Measurements from ENCODE around the gene CDH6. TPM values are rescaled to one million over a fixed set of nuclear protein-coding genes. Genes with fewer than 3 reads are reported as not detected.

CDH6 gene
- total and polyA plus RNA-seq, 2 donors (not counting 1 experiment from before 2014, with no cell fraction given), result not detected

- TF ChIP-seq CTCF (IDR thresholded peaks at IDR 0.05), result no peak
- TF ChIP-seq EZH2 (IDR thresholded peaks at IDR 0.05; ENCODE audit: borderline replicate concordance, insufficient read depth, low read depth, low read length, poor library complexity, severe bottlenecking), result no peak
- intact Hi-C loops (cut with micrococcal nuclease), result no loop called here
- Histone ChIP-seq H3K4me1 (ENCODE audit: control insufficient read depth in 2 of 2, insufficient read depth in 2 of 2, low read length in 2 of 2) (no peaks in the 10 kb centered on the region), H2AFZ (ENCODE audit: insufficient read depth, low read depth, low read length, poor library complexity, severe bottlenecking) (no peak overlapping the region), H3K9ac (ENCODE audit: low read length) (no peak overlapping the region), H3K4me2 (replicated peaks; ENCODE audit: low read depth, low read length, poor library complexity, severe bottlenecking) (no peak overlapping the region), H4K20me1 (ENCODE audit: control insufficient read depth, insufficient read depth, low read length, poor library complexity, severe bottlenecking) (no peaks in the 10 kb centered on the region), H3K27me3 (replicated peaks in 1 of 4; ENCODE audit: control extremely low read depth in 1 of 4, control insufficient read depth in 3 of 4, insufficient read depth in 4 of 4, low read length in 3 of 4) (no peaks in the 10 kb centered on the region), H3K4me3 (ENCODE audit: control extremely low read depth in 1 of 5, extremely low read depth in 1 of 5, insufficient read depth in 1 of 5, low read depth in 2 of 5, low read length in 4 of 5) (no peak overlapping the region), H3K9me3 (ENCODE audit: control extremely low read depth in 1 of 3, control insufficient read depth in 2 of 3, insufficient read depth in 1 of 3, low read length in 2 of 3) (no peaks in the 10 kb centered on the region), H3K79me2 (ENCODE audit: control insufficient read depth, insufficient read depth, low read length) (no peaks in the 10 kb centered on the region), H3K36me3 (replicated peaks in 1 of 2; ENCODE audit: control extremely low read depth in 1 of 2, control insufficient read depth in 1 of 2, extremely low read depth in 1 of 2, insufficient read depth in 2 of 2, low read length in 1 of 2) (no peaks in the 10 kb centered on the region), H3K27ac (ENCODE audit: low read length in 2 of 2) (no peak overlapping the region)
- Mint-ChIP-seq H3K9me3 (ENCODE audit: insufficient read depth) (peaks cover 3% of the 10 kb centered on the region), H3K27ac (no peak overlapping the region), H3K4me1 (no peaks in the 10 kb centered on the region), H3K4me3 (no peak overlapping the region), H3K27me3 (no peaks in the 10 kb centered on the region)
- ATAC-seq (ENCODE audit: low read depth) (no peak), DNase-seq (no peak)
- CTCF ChIA-PET, result no interaction called here
- POLR2A ChIA-PET, result no interaction called here
- WGBS (ENCODE audit: insufficient coverage), result 77% methylated on average over 8 of the region's 8 CpGs
These were observed 12.0 kb upstream of the CDH6 start for GRCh38 chr5:31181376-31181987.

- CTCF ChIA-PET, result no interaction called here
- no peaks in the 10 kb centered on the region for H3K4me1 ChIP-seq (ENCODE audit: control insufficient read depth in 2 of 2, insufficient read depth in 2 of 2, low read length in 2 of 2)
- no peak overlapping the region for H3K27ac Mint-ChIP-seq
- no peaks in the 10 kb centered on the region for H3K27me3 ChIP-seq (replicated peaks in 1 of 4; ENCODE audit: control extremely low read depth in 1 of 4, control insufficient read depth in 3 of 4, insufficient read depth in 4 of 4, low read length in 3 of 4)
- no peak overlapping the region for H2AFZ ChIP-seq (ENCODE audit: insufficient read depth, low read depth, low read length, poor library complexity, severe bottlenecking)
- no peaks in the 10 kb centered on the region for H3K9me3 ChIP-seq (ENCODE audit: control extremely low read depth in 1 of 3, control insufficient read depth in 2 of 3, insufficient read depth in 1 of 3, low read length in 2 of 3)
- no peak for ATAC-seq (ENCODE audit: low read depth)
- no peak overlapping the region for H3K9ac ChIP-seq (ENCODE audit: low read length)
- TF ChIP-seq EZH2 (IDR thresholded peaks at IDR 0.05; ENCODE audit: borderline replicate concordance, insufficient read depth, low read depth, low read length, poor library complexity, severe bottlenecking), result no peak
- TF ChIP-seq CTCF (IDR thresholded peaks at IDR 0.05), result no peak
- H3K4me3 ChIP-seq (ENCODE audit: control extremely low read depth in 1 of 5, extremely low read depth in 1 of 5, insufficient read depth in 1 of 5, low read depth in 2 of 5, low read length in 4 of 5), result no peak overlapping the region
- POLR2A ChIA-PET, result no interaction called here
- no peaks in the 10 kb centered on the region for H3K27me3 Mint-ChIP-seq
- DNase-seq, result no peak
- no peaks in the 10 kb centered on the region for H3K4me1 Mint-ChIP-seq
- intact Hi-C loops (cut with micrococcal nuclease), result no loop called here
- peaks cover 3% of the 10 kb centered on the region for H3K9me3 Mint-ChIP-seq (ENCODE audit: insufficient read depth)
- H3K4me2 ChIP-seq (replicated peaks; ENCODE audit: low read depth, low read length, poor library complexity, severe bottlenecking), result no peak overlapping the region
- no peak overlapping the region for H3K4me3 Mint-ChIP-seq
- 97% methylated on average over 5 of the region's 6 CpGs for WGBS (ENCODE audit: insufficient coverage)
- H3K79me2 ChIP-seq (ENCODE audit: control insufficient read depth, insufficient read depth, low read length), result no peaks in the 10 kb centered on the region
- H3K27ac ChIP-seq (ENCODE audit: low read length in 2 of 2), result no peak overlapping the region
- H4K20me1 ChIP-seq (ENCODE audit: control insufficient read depth, insufficient read depth, low read length, poor library complexity, severe bottlenecking), result no peaks in the 10 kb centered on the region
- no peaks in the 10 kb centered on the region for H3K36me3 ChIP-seq (replicated peaks in 1 of 2; ENCODE audit: control extremely low read depth in 1 of 2, control insufficient read depth in 1 of 2, extremely low read depth in 1 of 2, insufficient read depth in 2 of 2, low read length in 1 of 2)
These were observed 11.3 kb upstream of the CDH6 start for GRCh38 chr5:31182136-31182535.

Measured in B cell (primary cell).